GM13977 (cell line): ENCODE data around the gene NRIP2.

ENCODE experiments used
- DNase-seq: peaks from one replicate; pipeline ENCODE4 v3.0.0; 2012; ENCODE audit warnings: low spot score
- CTCF ChIP-seq: IDR thresholded peaks from 2 replicates; pipeline ENCODE4 v1.5.1; 2012; ENCODE audit warnings: mild to moderate bottlenecking, control low read depth; ENCODE audit not compliant: insufficient read depth; ENCODE audit errors: extremely low read depth, missing control alignments
- in situ Hi-C: fragments of 300-500 bp; cut with MboI; formaldehyde crosslinking; loops from one replicate; pipeline ENCODE4 v1.12.0; 2022; ENCODE audit warnings: low sequenced_read_pairs, low pct_unique_long_range_greater_than_20kb, mixed read lengths, inconsistent platforms; ENCODE audit not compliant: unreplicated experiment

NRIP2 gene

GRCh38 chr12:2857021-2857431, 22.2 kb upstream of the NRIP2 start, which contains the start of gene TEX52:
TEX52 (minus strand) TSS chr12:2857039; CDS start chr12:2857026, 13 bp downstream.
- no peak for DNase-seq
- in situ Hi-C loops = no loop called here
- no peak for TF ChIP-seq CTCF

GRCh38 chr12:2856051-2856450, 21.2 kb upstream of the NRIP2 start:
- DNase-seq = no peak
- in situ Hi-C loops = no loop called here
- TF ChIP-seq CTCF = no peak

GRCh38 chr12:2855546-2855945, 20.7 kb upstream of the NRIP2 start:
- in situ Hi-C loops = no loop called here
- no peak for DNase-seq

DNA sequence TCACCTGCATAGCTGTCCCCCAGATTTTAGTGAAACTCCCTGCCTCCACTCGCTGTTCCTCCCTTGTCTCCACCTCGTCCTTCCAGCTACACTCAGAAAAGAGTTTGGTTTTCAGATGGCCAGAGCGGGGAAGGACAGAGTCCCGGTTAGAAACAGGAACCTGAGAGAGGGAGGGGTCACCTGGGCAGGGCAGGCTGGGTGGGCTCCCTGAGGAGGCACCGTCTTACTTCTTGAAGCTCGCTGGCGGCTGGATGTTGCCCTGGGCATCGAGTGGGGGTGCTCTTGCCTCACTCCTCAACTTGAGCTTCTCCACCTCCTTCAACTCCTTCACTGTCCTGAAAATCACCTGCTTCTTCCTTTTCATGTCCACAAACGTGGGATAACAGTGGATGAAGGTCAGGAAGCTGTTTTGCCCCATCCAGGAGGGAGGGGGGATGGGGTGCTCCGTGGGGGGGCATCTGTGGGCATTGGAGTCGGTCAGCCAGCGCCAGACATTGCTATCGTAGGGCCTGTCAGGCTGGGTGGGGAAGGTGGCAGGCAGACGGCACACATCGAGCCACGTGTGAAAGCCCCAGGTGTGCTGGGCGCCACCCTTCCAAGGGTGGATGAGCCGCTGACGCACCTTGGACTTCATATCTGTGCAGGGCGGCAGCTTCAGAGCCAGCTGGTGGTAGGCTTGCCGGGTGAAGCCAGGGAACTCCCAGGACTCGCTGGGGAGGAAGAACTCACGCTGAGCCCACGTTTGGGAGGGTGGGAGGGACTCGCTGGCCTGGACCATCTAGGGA, 20.0 kb upstream of the NRIP2 start:
- no peak for DNase-seq
- in situ Hi-C loops = no loop called here
- TF ChIP-seq CTCF = no peak

More at GRCh38 chr12:2855546-2855945, 20.7 kb upstream of the NRIP2 start:
- TF ChIP-seq CTCF = no peak

DNA sequence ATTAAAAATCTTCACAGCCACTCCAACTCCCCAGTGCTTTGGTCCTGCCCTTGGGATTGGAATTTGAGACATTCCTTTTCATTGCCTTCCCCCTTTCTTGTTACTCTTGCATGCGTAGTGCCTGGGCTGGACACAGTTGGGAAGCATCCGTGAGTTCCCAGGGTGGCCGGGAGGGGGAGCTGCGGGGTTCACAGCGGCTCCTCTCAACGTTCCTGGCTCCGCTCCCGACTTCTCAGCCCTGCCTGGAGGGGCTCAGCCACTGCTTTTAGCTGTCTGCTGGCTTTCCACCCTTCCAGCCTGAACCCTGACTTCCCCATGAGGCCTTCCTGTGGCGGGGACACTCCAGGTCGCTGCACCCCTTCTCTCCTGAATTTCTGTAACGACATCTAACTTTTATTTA, 18.8 kb upstream of the NRIP2 start:
- peak; percentile 53 for DNase-seq
- in situ Hi-C loops = no loop called here
- TF ChIP-seq CTCF = peak; percentile 55

DNA sequence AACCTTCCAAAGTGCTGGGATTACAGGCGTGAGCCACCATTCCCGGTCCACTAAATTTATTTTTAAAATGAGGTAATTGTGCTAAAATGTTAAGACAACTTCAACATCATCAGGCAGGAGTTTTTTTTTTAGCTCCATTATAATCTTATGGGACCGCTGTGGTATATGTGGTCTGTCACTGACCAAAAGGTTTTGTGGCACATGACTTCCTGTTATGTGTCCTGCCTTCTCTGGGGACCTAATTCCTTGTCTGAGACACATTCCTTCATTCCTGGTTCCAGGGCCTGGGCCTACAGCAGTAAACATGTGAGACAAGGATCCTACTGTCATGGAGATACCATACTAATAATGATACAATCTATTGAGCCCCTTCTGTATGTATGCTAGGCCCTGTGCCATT, 17.1 kb upstream of the NRIP2 start:
- no peak for TF ChIP-seq CTCF
- no peak for DNase-seq
- in situ Hi-C loops = no loop called here
